GM23338 (cell line): ENCODE data around the gene AGAP1. TPM values are rescaled to one million over a fixed set of nuclear protein-coding genes. Genes with fewer than 3 reads are reported as not detected.
A peak's percentile ranks its signal among the peaks of the same experiment; 100 is the strongest.

Experiments
- ATAC-seq: fragments of 200-7000 bp; cut with Tn5 transposase; 3 replicates; pipeline ENCODE4 v1.9.1; 2020
- DNase-seq: peaks from one replicate; pipeline ENCODE4 v3.0.0-alpha.2; 2015; ENCODE audit warnings: low spot score
- H2AFZ ChIP-seq: fragments of 200-600 bp; sonication (generic); 2 replicates; pipeline ENCODE4 v1.8.0; 2016; ENCODE audit warnings: antibody characterized with exemption, mild to moderate bottlenecking, moderate library complexity
- H3F3A ChIP-seq: fragments of 200-600 bp; sonication (generic); replicated peaks from 2 replicates; pipeline ENCODE4 v1.8.0; 2017; ENCODE audit warnings: antibody characterized with exemption, mixed run types, low read depth
- H3K27ac ChIP-seq: fragments of 200-600 bp; sonication (generic); 2 replicates; pipeline ENCODE4 v1.6.1; 2016; ENCODE audit warnings: low read depth
- H3K27me3 ChIP-seq: fragments of 200-600 bp; sonication (generic); 2 replicates; pipeline ENCODE4 v1.8.0; 2016; ENCODE audit warnings: mild to moderate bottlenecking, mixed run types, moderate library complexity; ENCODE audit not compliant: insufficient read depth
- H3K36me3 ChIP-seq: fragments of 200-600 bp; sonication (generic); 2 replicates; pipeline ENCODE4 v1.8.0; 2016; ENCODE audit warnings: mild to moderate bottlenecking; ENCODE audit not compliant: insufficient read depth
- H3K4me1 ChIP-seq: fragments of 200-600 bp; sonication (generic); 2 replicates; pipeline ENCODE4 v1.8.0; 2016; ENCODE audit warnings: mild to moderate bottlenecking, moderate library complexity; ENCODE audit not compliant: insufficient read depth
- H3K4me2 ChIP-seq: fragments of 200-600 bp; sonication (generic); 2 replicates; pipeline ENCODE4 v1.7.1; 2017; ENCODE audit warnings: mixed run types
- H3K4me3 ChIP-seq: fragments of 200-600 bp; sonication (generic); 2 replicates; pipeline ENCODE4 v1.6.1; 2016; ENCODE audit warnings: mixed run types
- H3K79me2 ChIP-seq: fragments of 200-600 bp; sonication (generic); replicated peaks from 2 replicates; pipeline ENCODE4 v1.8.0; 2017; ENCODE audit warnings: mild to moderate bottlenecking; ENCODE audit not compliant: insufficient read depth
- H3K9me2 ChIP-seq: fragments of 200-600 bp; sonication (generic); 2 replicates; pipeline ENCODE4 v1.8.0; 2017; ENCODE audit not compliant: insufficient read depth
- H4K20me1 ChIP-seq: fragments of 200-600 bp; sonication (generic); replicated peaks from 2 replicates; pipeline ENCODE4 v1.8.0; 2017; ENCODE audit warnings: mild to moderate bottlenecking; ENCODE audit not compliant: insufficient read depth
- H3K27ac Mint-ChIP-seq: 2 replicates; pipeline ENCODE4 v1.8.0; 2020; ENCODE audit warnings: inconsistent platforms, mild to moderate bottlenecking, moderate library complexity, mixed read lengths
- H3K27me3 Mint-ChIP-seq: 3 replicates; pipeline ENCODE4 v1.8.0; 2022; ENCODE audit warnings: low read depth, mild to moderate bottlenecking, moderate library complexity, mixed read lengths, inconsistent platforms; ENCODE audit not compliant: insufficient read depth, poor library complexity
- H3K36me3 Mint-ChIP-seq: 3 replicates; pipeline ENCODE4 v1.8.0; 2021; ENCODE audit warnings: low read depth, mild to moderate bottlenecking, inconsistent platforms, moderate library complexity, mixed read lengths
- H3K4me1 Mint-ChIP-seq: 3 replicates; pipeline ENCODE4 v1.8.0; 2020; ENCODE audit warnings: mild to moderate bottlenecking, inconsistent platforms, mixed read lengths
- H3K4me3 Mint-ChIP-seq: 3 replicates; pipeline ENCODE4 v1.8.0; 2021; ENCODE audit warnings: moderate library complexity, mild to moderate bottlenecking, inconsistent platforms, mixed read lengths
- H3K9me3 Mint-ChIP-seq: 3 replicates; pipeline ENCODE4 v1.8.0; 2020; ENCODE audit warnings: moderate library complexity, mild to moderate bottlenecking, inconsistent platforms, mixed read lengths
- CREB1 ChIP-seq: fragments of 250-450 bp; sonication (Bioruptor Pico); IDR thresholded peaks from 2 replicates; pipeline ENCODE4 v1.5.0; 2020; ENCODE audit warnings: low read depth, mild to moderate bottlenecking, moderate library complexity
- CTCF ChIP-seq, 2 experiments: fragments of 200-600 bp in 1 of 2; sonication (generic) in 1 of 2; conservative IDR thresholded peaks; 2 replicates each; pipeline versions ENCODE4 v1.5.1 to v1.6.1; 2016 to 2017; ENCODE audit warnings: antibody characterized with exemption in 2 of 2, low read depth in 2 of 2, mild to moderate bottlenecking in 2 of 2, moderate library complexity in 1 of 2
- ETS1 ChIP-seq: IDR thresholded peaks from 2 replicates; pipeline ENCODE4 v1.6.1; 2016; ENCODE audit warnings: antibody characterized with exemption
- EZH2 ChIP-seq: fragments of 200-600 bp; sonication (generic); IDR thresholded peaks from one replicate; pipeline ENCODE4 v1.8.0; 2017; ENCODE audit warnings: antibody characterized with exemption, mild to moderate bottlenecking, low read depth; ENCODE audit not compliant: unreplicated experiment
- EZH2phosphoT487 ChIP-seq: fragments of 200-600 bp; sonication (generic); IDR thresholded peaks from one replicate; pipeline ENCODE4 v1.8.1; 2018; ENCODE audit warnings: antibody characterized with exemption; ENCODE audit not compliant: unreplicated experiment
- JUNB ChIP-seq: IDR thresholded peaks from one replicate; pipeline ENCODE4 v1.6.1; 2016; ENCODE audit warnings: antibody characterized with exemption; ENCODE audit not compliant: unreplicated experiment
- NANOG ChIP-seq: IDR thresholded peaks from 2 replicates; pipeline ENCODE4 v1.6.1; 2016; ENCODE audit warnings: antibody characterized with exemption, borderline replicate concordance
- POLR2AphosphoS5 ChIP-seq: IDR thresholded peaks from 2 replicates; pipeline ENCODE4 v1.6.1; 2016; ENCODE audit warnings: antibody characterized with exemption, low read depth
- REST ChIP-seq: IDR thresholded peaks from one replicate; pipeline ENCODE4 v1.6.1; 2018; ENCODE audit warnings: antibody characterized with exemption; ENCODE audit not compliant: unreplicated experiment
- STAT1 ChIP-seq: IDR thresholded peaks from one replicate; pipeline ENCODE4 v1.6.1; 2016; ENCODE audit warnings: antibody characterized with exemption; ENCODE audit not compliant: unreplicated experiment
- ZNF114 ChIP-seq: fragments of 250-450 bp; sonication (Bioruptor Pico); IDR thresholded peaks from 2 replicates; pipeline ENCODE4 v1.5.0; 2020; ENCODE audit warnings: mild to moderate bottlenecking, moderate library complexity
- ZNF331 ChIP-seq: fragments of 250-450 bp; sonication (Bioruptor Pico); IDR thresholded peaks from 2 replicates; pipeline ENCODE4 v1.5.0; 2020; ENCODE audit warnings: low read depth, mild to moderate bottlenecking, moderate library complexity
- ZNF462 ChIP-seq: fragments of 250-450 bp; sonication (Bioruptor Pico); IDR thresholded peaks from 2 replicates; pipeline ENCODE4 v1.5.0; 2020; ENCODE audit warnings: mild to moderate bottlenecking, moderate library complexity
- polyA plus RNA-seq: library from polyadenylated mRNA; unstranded; fragments of >200 nt; fragmentation: Nextera tagmentation; extraction: Ambion mirVana; gene quantifications from 2 replicates; pipeline ENCODE4 v1.2.1, GENCODE V29; 2016
- total RNA-seq: library from RNA; depleted of rRNA; stranded (reverse); fragments of >200 nt; shearing (Covaris generic); gene quantifications from 2 replicates; pipeline ENCODE4 v1.2.3, GENCODE V29; 2014

Gene AGAP1
- total and polyA plus RNA-seq, 2 experiments from 2014 or later = 13.3 to 27.9 TPM

- H3K4me2 ChIP-seq = no peak overlapping the region
- ATAC-seq (no peak), DNase-seq (no peak)
- Mint-ChIP-seq H3K4me3 (no peak overlapping the region), H3K27ac (peak overlapping the region; percentile 51; the same call in 1 of the 2 replicates), H3K9me3 (no peaks in the 10 kb centered on the region), H3K4me1 (peaks cover 59% of the 10 kb centered on the region), H3K36me3 (peaks cover 2% of the 10 kb centered on the region; the same call in 2 of the 3 replicates), H3K27me3 (peaks cover 12% of the 10 kb centered on the region)
- H3K27ac ChIP-seq = no peak overlapping the region
- TF ChIP-seq NANOG (no peak), CTCF (conservative IDR thresholded peaks at IDR 0.05; ENCODE audit: low read depth in 2 of 2) (no peak), JUNB (no peak), REST (no peak), POLR2AphosphoS5 (no peak), ZNF331 (CRISPR knock-in tag) (no peak), ZNF114 (CRISPR knock-in tag) (no peak), STAT1 (no peak), EZH2 (no peak), ZNF462 (no peak), CREB1 (CRISPR knock-in tag) (no peak), EZH2phosphoT487 (no peak), ETS1 (no peak)
- H3F3A ChIP-seq = no peaks in the 10 kb centered on the region; the same call in 1 of the 2 replicates
- H3K27me3 ChIP-seq = no peaks in the 10 kb centered on the region; the same call in none of the 2 replicates
- H3K4me3 ChIP-seq = no peak overlapping the region
- H3K79me2 ChIP-seq = no peaks in the 10 kb centered on the region
- H2AFZ ChIP-seq = no peak overlapping the region
- H3K36me3 ChIP-seq = no peaks in the 10 kb centered on the region
- H4K20me1 ChIP-seq = no peaks in the 10 kb centered on the region
- no peaks in the 10 kb centered on the region; the same call in 1 of the 2 replicates for H3K9me2 ChIP-seq
- peaks cover 46% of the 10 kb centered on the region for H3K4me1 ChIP-seq
Measured at GRCh38 chr2:236010920-236011685, 517.3 kb downstream of the AGAP1 start.
